Hepatocyte (in vitro differentiated cells): ENCODE results near the gene DIAPH1. TPM values are rescaled to one million over a fixed set of nuclear protein-coding genes. Genes with fewer than 3 reads are reported as not detected.
A peak's percentile ranks its signal among the peaks of the same experiment; 100 is the strongest.

Source experiments
- DNase-seq: peaks from one replicate; pipeline ENCODE4 v3.0.0-alpha.2; 2016; ENCODE audit warnings: low spot score
- H2AFZ ChIP-seq: fragments of 200-600 bp; sonication (generic); 2 replicates; pipeline ENCODE4 v1.6.0; 2016; ENCODE audit warnings: antibody characterized with exemption, mild to moderate bottlenecking
- H3K27ac ChIP-seq: fragments of 200-600 bp; sonication (generic); 2 replicates; pipeline ENCODE4 v1.5.1; 2016; ENCODE audit warnings: mild to moderate bottlenecking
- H3K27me3 ChIP-seq: fragments of 200-600 bp; sonication (generic); 2 replicates; pipeline ENCODE4 v1.6.1; 2016
- H3K36me3 ChIP-seq: fragments of 200-600 bp; sonication (generic); replicated peaks from 2 replicates; pipeline ENCODE4 v1.5.1; 2016; ENCODE audit warnings: low read depth; ENCODE audit not compliant: insufficient read depth
- H3K4me1 ChIP-seq: fragments of 200-600 bp; sonication (generic); 2 replicates; pipeline ENCODE4 v1.5.1; 2016; ENCODE audit warnings: mild to moderate bottlenecking, moderate library complexity; ENCODE audit not compliant: insufficient read depth
- H3K4me2 ChIP-seq: fragments of 200-600 bp; sonication (generic); 2 replicates; pipeline ENCODE4 v1.6.0; 2016
- H3K4me3 ChIP-seq: fragments of 200-600 bp; sonication (generic); 2 replicates; pipeline ENCODE4 v1.5.1; 2016; ENCODE audit warnings: mild to moderate bottlenecking
- H3K79me2 ChIP-seq: fragments of 200-600 bp; sonication (generic); 2 replicates; pipeline ENCODE4 v1.6.0; 2017; ENCODE audit warnings: mild to moderate bottlenecking
- H3K9me2 ChIP-seq: fragments of 200-600 bp; sonication (generic); replicated peaks from 2 replicates; pipeline ENCODE4 v1.6.0; 2017; ENCODE audit warnings: mild to moderate bottlenecking; ENCODE audit not compliant: insufficient read depth
- H3K9me3 ChIP-seq: fragments of 200-600 bp; sonication (generic); 2 replicates; pipeline ENCODE4 v1.5.1; 2016; ENCODE audit warnings: low read depth, mild to moderate bottlenecking
- H4K20me1 ChIP-seq: fragments of 200-600 bp; sonication (generic); 2 replicates; pipeline ENCODE4 v1.6.0; 2016; ENCODE audit warnings: mild to moderate bottlenecking; ENCODE audit not compliant: insufficient read depth, poor library complexity, severe bottlenecking
- CTCF ChIP-seq: fragments of 200-600 bp; sonication (generic); IDR thresholded peaks from 2 replicates; pipeline ENCODE4 v1.5.1; 2016; ENCODE audit warnings: antibody characterized with exemption, mild to moderate bottlenecking; ENCODE audit not compliant: poor library complexity
- EZH2 ChIP-seq: fragments of 200-600 bp; sonication (generic); IDR thresholded peaks from 2 replicates; pipeline ENCODE4 v1.6.1; 2016; ENCODE audit warnings: antibody characterized with exemption, mild to moderate bottlenecking, borderline replicate concordance
- EZH2phosphoT487 ChIP-seq: fragments of 200-600 bp; sonication (generic); IDR thresholded peaks from one replicate; pipeline ENCODE4 v1.6.1; 2018; ENCODE audit warnings: antibody characterized with exemption, mild to moderate bottlenecking, low read depth, moderate library complexity; ENCODE audit not compliant: unreplicated experiment, severe bottlenecking
- WGBS: methylation state at CpG from one replicate; pipeline ENCODE4 v1.1.6; 2016; ENCODE audit warnings: low lambda C conversion rate; ENCODE audit errors: missing lambda C conversion rate; 5-methylcytosine and 5-hydroxymethylcytosine counted together
- polyA plus RNA-seq: library from polyadenylated mRNA; unstranded; fragments of >200 nt; fragmentation: Nextera tagmentation; extraction: Ambion mirVana; gene quantifications from 2 replicates; pipeline ENCODE4 v1.2.1, GENCODE V29; 2016
- total RNA-seq: library from RNA; depleted of rRNA; stranded (reverse); fragments of >200 nt; gene quantifications from 2 replicates; pipeline ENCODE4 v1.2.3, GENCODE V29; 2014

Gene DIAPH1
- total and polyA plus RNA-seq, 2 experiments from 2014 or later = 56.6 to 62.4 TPM

GRCh38 chr5:141605523-141606277 is 13.1 kb downstream of the DIAPH1 start:
- H3K27ac ChIP-seq = no peak overlapping the region
- H3K36me3 ChIP-seq = no peaks in the 10 kb centered on the region
- H4K20me1 ChIP-seq = peaks cover 4% of the 10 kb centered on the region
- H3K79me2 ChIP-seq = peaks cover 92% of the 10 kb centered on the region
- 90% methylated on average over 6 of the region's 6 CpGs for WGBS
- H3K4me2 ChIP-seq = no peak overlapping the region
- peaks cover 18% of the 10 kb centered on the region for H3K4me1 ChIP-seq
- no peak for DNase-seq
- no peaks in the 10 kb centered on the region for H3K27me3 ChIP-seq
- no peaks in the 10 kb centered on the region for H3K9me2 ChIP-seq
- no peak overlapping the region for H3K4me3 ChIP-seq
- TF ChIP-seq CTCF (no peak), EZH2 (no peak), EZH2phosphoT487 (no peak)
- no peak overlapping the region for H2AFZ ChIP-seq
- no peaks in the 10 kb centered on the region for H3K9me3 ChIP-seq

- DNase-seq = peak; percentile 75
- TF ChIP-seq CTCF (no peak), EZH2 (no peak), EZH2phosphoT487 (no peak)
- Histone ChIP-seq H3K36me3 (no peaks in the 10 kb centered on the region), H3K79me2 (peaks cover 92% of the 10 kb centered on the region), H3K4me3 (no peak overlapping the region), H3K9me2 (no peaks in the 10 kb centered on the region), H3K4me1 (peaks cover 14% of the 10 kb centered on the region), H3K27me3 (no peaks in the 10 kb centered on the region), H3K4me2 (no peak overlapping the region), H2AFZ (no peak overlapping the region), H3K9me3 (no peaks in the 10 kb centered on the region), H4K20me1 (peaks cover 5% of the 10 kb centered on the region), H3K27ac (peak overlapping the region; percentile 59)
- WGBS = 82% methylated on average over 6 of the region's 6 CpGs
Measured at GRCh38 chr5:141603923-141604717, 14.7 kb downstream of the DIAPH1 start.

GRCh38 chr5:141602606-141603005 is 16.2 kb downstream of the DIAPH1 start:
- H3K79me2 ChIP-seq = peaks cover 97% of the 10 kb centered on the region
- WGBS = 97% methylated on average over 1 of the region's 1 CpG
- no peak overlapping the region for H3K4me3 ChIP-seq
- H3K9me3 ChIP-seq = no peaks in the 10 kb centered on the region
- TF ChIP-seq EZH2phosphoT487 = no peak
- no peak for TF ChIP-seq CTCF
- TF ChIP-seq EZH2 = no peak
- H3K27me3 ChIP-seq = no peaks in the 10 kb centered on the region
- peaks cover 15% of the 10 kb centered on the region for H4K20me1 ChIP-seq
- no peak overlapping the region for H3K4me2 ChIP-seq
- H3K36me3 ChIP-seq = no peaks in the 10 kb centered on the region
- DNase-seq = no peak
- peaks cover 5% of the 10 kb centered on the region for H3K4me1 ChIP-seq
- no peaks in the 10 kb centered on the region for H3K9me2 ChIP-seq
- H3K27ac ChIP-seq = no peak overlapping the region
- H2AFZ ChIP-seq = no peak overlapping the region
